Parathyroid adenoma (tissue), 2 donors: ENCODE results near the gene ADAMTS7.

Experiments used
- H2AFZ ChIP-seq: fragments of 300-600 bp; sonication (generic); one replicate; pipeline ENCODE4 v1.7.0; 2017; ENCODE audit warnings: antibody characterized with exemption, mild to moderate bottlenecking
- H3K27ac ChIP-seq: fragments of 300-600 bp; sonication (generic); one replicate; pipeline ENCODE4 v1.7.0; 2017
- H3K27me3 ChIP-seq: fragments of 300-600 bp; sonication (generic); one replicate; pipeline ENCODE4 v1.7.0; 2017; ENCODE audit warnings: low read length; ENCODE audit not compliant: control insufficient read depth, insufficient read depth
- H3K36me3 ChIP-seq: fragments of 300-600 bp; sonication (generic); one replicate; pipeline ENCODE4 v1.7.0; 2017; ENCODE audit warnings: low read length; ENCODE audit not compliant: control insufficient read depth, insufficient read depth
- H3K4me1 ChIP-seq: fragments of 300-600 bp; sonication (generic); one replicate; pipeline ENCODE4 v1.7.0; 2017; ENCODE audit warnings: control low read depth
- H3K4me2 ChIP-seq: fragments of 300-600 bp; sonication (generic); one replicate; pipeline ENCODE4 v1.7.0; 2017; ENCODE audit warnings: low read length
- H3K4me3 ChIP-seq: fragments of 300-600 bp; sonication (generic); one replicate; pipeline ENCODE4 v1.7.0; 2017; ENCODE audit warnings: low read depth, low read length
- H3K79me2 ChIP-seq: fragments of 300-600 bp; sonication (generic); one replicate; pipeline ENCODE4 v1.7.0; 2017; ENCODE audit warnings: control low read depth
- H3K9ac ChIP-seq: fragments of 300-600 bp; sonication (generic); one replicate; pipeline ENCODE4 v1.7.0; 2017; ENCODE audit warnings: mild to moderate bottlenecking
- H3K9me3 ChIP-seq: fragments of 300-600 bp; sonication (generic); one replicate; pipeline ENCODE4 v1.7.0; 2017; ENCODE audit warnings: low read length; ENCODE audit not compliant: control insufficient read depth
- CTCF ChIP-seq: fragments of 300-600 bp; sonication (generic); IDR thresholded peaks from one replicate; pipeline ENCODE4 v1.7.0; 2017; ENCODE audit warnings: antibody characterized with exemption, mild to moderate bottlenecking
- donor health status: primary hyperparathyroidism.

Gene ADAMTS7

DNA sequence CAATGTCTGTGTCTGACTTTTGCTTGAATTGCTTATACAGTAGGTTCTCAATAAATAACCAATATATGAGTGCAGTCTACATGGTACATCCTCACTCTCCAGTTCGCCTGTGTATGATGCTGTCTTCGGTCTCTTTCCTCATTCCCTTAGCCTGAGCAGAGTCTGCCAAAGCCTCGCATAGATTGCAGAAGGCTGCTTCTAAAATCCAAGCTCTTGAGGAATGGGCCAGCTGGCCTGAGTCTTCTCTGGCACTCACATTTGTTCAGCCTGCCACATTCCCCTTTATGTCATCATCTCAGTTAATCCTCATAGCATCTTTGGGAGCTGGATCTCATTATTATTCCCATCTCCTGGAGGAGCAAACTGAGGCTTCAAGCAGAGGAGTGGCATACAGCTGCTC is 27.2 kb upstream of the ADAMTS7 start:
- no peak for TF ChIP-seq CTCF
- Histone ChIP-seq H3K4me2 (no peak overlapping the region), H3K27me3 (no peaks in the 10 kb centered on the region), H3K27ac (no peak overlapping the region), H3K9me3 (no peaks in the 10 kb centered on the region), H3K79me2 (no peaks in the 10 kb centered on the region), H3K4me1 (no peaks in the 10 kb centered on the region), H3K4me3 (no peak overlapping the region), H3K36me3 (no peaks in the 10 kb centered on the region), H2AFZ (no peak overlapping the region), H3K9ac (no peak overlapping the region)

- H3K9ac ChIP-seq: no peak overlapping the region
- TF ChIP-seq CTCF: no peak
- H3K4me2 ChIP-seq: no peak overlapping the region
- H3K36me3 ChIP-seq: no peaks in the 10 kb centered on the region
- no peak overlapping the region for H3K27ac ChIP-seq
- no peak overlapping the region for H2AFZ ChIP-seq
- H3K4me3 ChIP-seq: no peak overlapping the region
- no peaks in the 10 kb centered on the region for H3K79me2 ChIP-seq
- H3K9me3 ChIP-seq: no peaks in the 10 kb centered on the region
- no peaks in the 10 kb centered on the region for H3K27me3 ChIP-seq
- H3K4me1 ChIP-seq: no peaks in the 10 kb centered on the region
Measured at GRCh38 chr15:78837543-78837942, 26.3 kb upstream of the ADAMTS7 start.

- Histone ChIP-seq H3K4me2 (no peak overlapping the region), H3K9ac (no peak overlapping the region), H3K4me3 (no peak overlapping the region), H3K9me3 (no peaks in the 10 kb centered on the region), H3K36me3 (no peaks in the 10 kb centered on the region), H3K27ac (no peak overlapping the region), H3K27me3 (no peaks in the 10 kb centered on the region), H2AFZ (no peak overlapping the region), H3K79me2 (no peaks in the 10 kb centered on the region), H3K4me1 (no peaks in the 10 kb centered on the region)
- no peak for TF ChIP-seq CTCF
Measured at GRCh38 chr15:78837131-78837530, 25.9 kb upstream of the ADAMTS7 start.

- no peak for TF ChIP-seq CTCF
- Histone ChIP-seq H2AFZ (no peak overlapping the region), H3K27me3 (no peaks in the 10 kb centered on the region), H3K9me3 (no peaks in the 10 kb centered on the region), H3K4me3 (no peak overlapping the region), H3K79me2 (no peaks in the 10 kb centered on the region), H3K9ac (no peak overlapping the region), H3K27ac (no peak overlapping the region), H3K4me2 (no peak overlapping the region), H3K36me3 (no peaks in the 10 kb centered on the region), H3K4me1 (no peaks in the 10 kb centered on the region)
Measured at GRCh38 chr15:78836333-78836732, 25.1 kb upstream of the ADAMTS7 start.
